GM18951 (cell line): Measurements from ENCODE around the gene DOK5.

Source experiments
- POLR2A ChIP-seq: IDR thresholded peaks from 4 replicates; pipeline ENCODE4 v1.6.1; 2011; ENCODE audit warnings: mild to moderate bottlenecking; ENCODE audit not compliant: insufficient read length, insufficient read depth; ENCODE audit errors: extremely low read depth
- in situ Hi-C: fragments of 300-500 bp; cut with MboI; formaldehyde crosslinking; loops from one replicate; pipeline ENCODE4 v1.12.0; 2022; ENCODE audit warnings: low sequenced_read_pairs, mixed read lengths, inconsistent platforms; ENCODE audit not compliant: unreplicated experiment

DOK5 gene

GRCh38 chr20:54512694-54513093 lies 37.3 kb downstream of the DOK5 start:
- TF ChIP-seq POLR2A, result no peak
- in situ Hi-C loops, result no loop called here

GRCh38 chr20:54514028-54514607 lies 38.7 kb downstream of the DOK5 start:
- no peak for TF ChIP-seq POLR2A
- in situ Hi-C loops, result no loop called here

GRCh38 chr20:54515793-54516628 lies 40.6 kb downstream of the DOK5 start:
- TF ChIP-seq POLR2A, result no peak
- in situ Hi-C loops, result no loop called here

- in situ Hi-C loops, result no loop called here
- TF ChIP-seq POLR2A, result no peak
Observed at GRCh38 chr20:54517241-54517975, 42.0 kb downstream of the DOK5 start.

GRCh38 chr20:54524849-54525248 lies 49.5 kb downstream of the DOK5 start:
- TF ChIP-seq POLR2A, result no peak
- in situ Hi-C loops, result no loop called here

- in situ Hi-C loops, result no loop called here
- no peak for TF ChIP-seq POLR2A
Observed at GRCh38 chr20:54525916-54526590, 50.7 kb downstream of the DOK5 start.

- in situ Hi-C loops, result no loop called here
- TF ChIP-seq POLR2A, result no peak
Observed at GRCh38 chr20:54526801-54527200, 51.4 kb downstream of the DOK5 start.

GRCh38 chr20:54532573-54532972 lies 57.2 kb downstream of the DOK5 start:
- in situ Hi-C loops, result no loop called here
- no peak for TF ChIP-seq POLR2A

GRCh38 chr20:54534101-54534500 lies 58.7 kb downstream of the DOK5 start:
- no peak for TF ChIP-seq POLR2A

GRCh38 chr20:54535033-54535432 lies 59.6 kb downstream of the DOK5 start:
- no peak for TF ChIP-seq POLR2A
- in situ Hi-C loops, result no loop called here

More at GRCh38 chr20:54534101-54534500, 58.7 kb downstream of the DOK5 start:
- in situ Hi-C loops, result no loop called here

- in situ Hi-C loops, result no loop called here
- no peak for TF ChIP-seq POLR2A
Observed at GRCh38 chr20:54535746-54536145, 60.4 kb downstream of the DOK5 start.

- in situ Hi-C loops, result no loop called here
- TF ChIP-seq POLR2A, result no peak
Observed at GRCh38 chr20:54539521-54540046, 64.2 kb downstream of the DOK5 start.

- TF ChIP-seq POLR2A, result no peak
- in situ Hi-C loops, result no loop called here
Observed at GRCh38 chr20:54543369-54543768, 68.0 kb downstream of the DOK5 start.
